ENCODE measurements around the gene RHEBL1. TPM values are rescaled to one million over a fixed set of nuclear protein-coding genes. Genes with fewer than 3 reads are reported as not detected.

The RHEBL1 gene
- total and polyA plus RNA-seq, 2 of the 4 experiments (the other 2 are of a cell fraction) = 0.62 to 0.72 TPM

- Histone ChIP-seq H3K9me1 (ENCODE audit: insufficient read depth, low read length) (no peaks in the 10 kb centered on the region), H2BK120ac (ENCODE audit: low read depth, low read length) (no peak overlapping the region), H3K18ac (ENCODE audit: low read depth, low read length) (no peak overlapping the region), H3K79me1 (ENCODE audit: low read depth in 1 of 2, low read length in 2 of 2) (peaks cover 0 to 2% of the 10 kb centered on the region in 2 experiments; a peak in 3 of 4 replicates), H3K27me3 (ENCODE audit: control insufficient read depth, insufficient read depth, low read length) (peaks cover 14% of the 10 kb centered on the region; the same call in 1 of the 2 replicates), H3K27ac (ENCODE audit: insufficient read depth, low read length) (no peak overlapping the region), H2BK5ac (ENCODE audit: low read depth, low read length, poor library complexity, severe bottlenecking) (no peak overlapping the region), H2BK20ac (ENCODE audit: low read depth, low read length) (no peak overlapping the region), H2AFZ (replicated peaks; ENCODE audit: low read length, poor library complexity) (peak overlapping the region; percentile 36), H3K4me1 (ENCODE audit: control insufficient read depth, insufficient read depth, low read length) (peaks cover 5% of the 10 kb centered on the region; the same call in 1 of the 2 replicates), H3K4ac (ENCODE audit: low read depth, low read length) (no peak overlapping the region), H3K9me3 (ENCODE audit: control insufficient read depth, insufficient read depth, low read length) (no peaks in the 10 kb centered on the region), H4K8ac (ENCODE audit: low read depth in 2 of 2, low read length in 2 of 2) (no peak overlapping the region), H2BK15ac (ENCODE audit: low read depth, low read length) (no peak overlapping the region), H3K36me3 (ENCODE audit: control insufficient read depth, insufficient read depth, low read length) (peaks cover 44% of the 10 kb centered on the region), H2AK5ac (ENCODE audit: low read depth, low read length) (no peak overlapping the region), H3K4me3 (ENCODE audit: insufficient read depth, low read depth, low read length) (no peak overlapping the region), H4K20me1 (ENCODE audit: insufficient read depth, low read length) (peaks cover 9% of the 10 kb centered on the region; the same call in 1 of the 2 replicates), H2AK9ac (replicated peaks; ENCODE audit: low read depth, low read length, poor library complexity) (peak overlapping the region; percentile 21), H4K5ac (ENCODE audit: low read depth, low read length) (no peak overlapping the region), H3K23ac (ENCODE audit: low read depth, low read length) (no peak overlapping the region), H4K91ac (ENCODE audit: insufficient read depth, low read depth, low read length) (no peak overlapping the region), H3K56ac (ENCODE audit: extremely low read depth, insufficient read depth, low read length) (no peak overlapping the region), H3K9ac (ENCODE audit: low read depth, low read length) (no peak overlapping the region), H3K14ac (replicated peaks; ENCODE audit: low read depth, low read length) (no peak overlapping the region), H3K4me2 (ENCODE audit: low read depth, low read length) (no peak overlapping the region)
- WGBS, 2 experiments (ENCODE audit: extremely low coverage in 2 of 2, insufficient read length in 1 of 2) = 89% methylated on average over 3 of the region's 3 CpGs; no CpG with 5 or more reads in 1 of the 2 experiments
- intact Hi-C loops (cut with micrococcal nuclease) (no loop called here), in situ Hi-C loops (cut with MboI; ENCODE audit: low sequenced_read_pairs) (no loop called here), dilution Hi-C loops (cut with HindIII; ENCODE audit: low sequenced_read_pairs, unreplicated experiment) (no loop called here)
- TSS peak; percentile 39 for BruUV-seq (replicated peaks)
- no peak for ATAC-seq (ENCODE audit: low read depth)
- no peak for DNase-seq
- TF ChIP-seq BHLHE40 (IDR thresholded peaks at IDR 0.05; ENCODE audit: low read depth, low read length) (no peak), POLR2A (IDR thresholded peaks at IDR 0.05; ENCODE audit: low read depth, low read length) (no peak), RFX5 (IDR thresholded peaks at IDR 0.05; ENCODE audit: low read depth, low read length) (no peak), CEBPB (IDR thresholded peaks at IDR 0.05; ENCODE audit: low read depth, low read length) (no peak), RCOR1 (IDR thresholded peaks at IDR 0.05; ENCODE audit: insufficient replicate concordance, low read length) (no peak), FOS (IDR thresholded peaks at IDR 0.05; ENCODE audit: low read depth, low read length) (no peak), ELK1 (IDR thresholded peaks at IDR 0.05; ENCODE audit: borderline replicate concordance, low read depth, low read length) (no peak), MAZ (IDR thresholded peaks at IDR 0.05; ENCODE audit: borderline replicate concordance, low read depth, low read length) (no peak), USF2 (IDR thresholded peaks at IDR 0.05; ENCODE audit: low read depth, low read length) (no peak), CTCF (conservative IDR thresholded peaks at IDR 0.05; ENCODE audit: low read depth, low read length) (no peak), MXI1 (IDR thresholded peaks at IDR 0.05; ENCODE audit: borderline replicate concordance, low read depth, low read length) (no peak), NFE2L2 (IDR thresholded peaks at IDR 0.05; ENCODE audit: low read depth, low read length) (no peak), SMC3 (IDR thresholded peaks at IDR 0.05; ENCODE audit: low read depth, low read length) (no peak), CHD1 (IDR thresholded peaks at IDR 0.05; ENCODE audit: low read depth, low read length) (no peak), MAFK (IDR thresholded peaks at IDR 0.05; ENCODE audit: low read depth, low read length) (no peak), RAD21 (IDR thresholded peaks at IDR 0.05; ENCODE audit: low read length) (no peak)
- ChIA-PET POLR2A (ENCODE audit: unreplicated experiment) (no interaction called here), CTCF (no interaction called here)
Observed at GRCh38 chr12:49097381-49097780, 27.6 kb upstream of the RHEBL1 start.

Data from IMR-90 (cell line).